Neutrophil (primary cell): ENCODE results near the gene TEX29.

ENCODE experiments used
- H3K27ac ChIP-seq: fragments of 200-600 bp; sonication (generic); 2 replicates; pipeline ENCODE4 v1.5.1; 2016; ENCODE audit warnings: mild to moderate bottlenecking, moderate library complexity
- H3K27me3 ChIP-seq: fragments of 200-600 bp; sonication (generic); 2 replicates; pipeline ENCODE4 v1.6.0; 2016; ENCODE audit warnings: mild to moderate bottlenecking
- H3K36me3 ChIP-seq: fragments of 200-600 bp; sonication (generic); 2 replicates; pipeline ENCODE4 v1.5.1; 2017
- H3K4me1 ChIP-seq, 2 experiments: fragments of 200-600 bp in 1 of 2; sonication (generic) in 1 of 2; 1 replicate in 1 of 2; 2 replicates in 1 of 2; pipeline versions ENCODE4 v1.5.1 to v1.6.1; 2013 to 2016; ENCODE audit warnings: low read depth in 1 of 2, low read length in 1 of 2, mild to moderate bottlenecking in 1 of 2, moderate library complexity in 1 of 2; ENCODE audit not compliant: control insufficient read depth in 1 of 2, insufficient read depth in 1 of 2
- H3K4me3 ChIP-seq, 2 experiments: fragments of 200-600 bp in 1 of 2; sonication (generic) in 1 of 2; 1 replicate in 1 of 2; 2 replicates in 1 of 2; pipeline ENCODE4 v1.5.1; 2013 to 2016; ENCODE audit warnings: low read depth in 1 of 2, low read length in 1 of 2, mild to moderate bottlenecking in 1 of 2, moderate library complexity in 1 of 2
- H3K9me3 ChIP-seq: fragments of 200-600 bp; sonication (generic); 2 replicates; pipeline ENCODE4 v1.5.1; 2016
- CTCF ChIP-seq: fragments of 200-600 bp; sonication (generic); IDR thresholded peaks from 2 replicates; pipeline ENCODE4 v1.5.1; 2016; ENCODE audit warnings: antibody characterized with exemption

The TEX29 gene

GRCh38 chr13:111345682-111346081 lies 25.2 kb downstream of the TEX29 start:
- H3K4me3 ChIP-seq = no peak overlapping the region
- H3K4me1 ChIP-seq = no peaks in the 10 kb centered on the region
- H3K36me3 ChIP-seq = no peaks in the 10 kb centered on the region
- H3K27me3 ChIP-seq = no peaks in the 10 kb centered on the region
- no peak for TF ChIP-seq CTCF
- H3K9me3 ChIP-seq = no peaks in the 10 kb centered on the region
- H3K27ac ChIP-seq = no peak overlapping the region

GRCh38 chr13:111346101-111346680 lies 25.7 kb downstream of the TEX29 start:
- no peak for TF ChIP-seq CTCF
- Histone ChIP-seq H3K9me3 (no peaks in the 10 kb centered on the region), H3K27ac (no peak overlapping the region), H3K4me3 (no peak overlapping the region), H3K36me3 (no peaks in the 10 kb centered on the region), H3K27me3 (no peaks in the 10 kb centered on the region), H3K4me1 (no peaks in the 10 kb centered on the region)

- Histone ChIP-seq H3K36me3 (no peaks in the 10 kb centered on the region), H3K27me3 (no peaks in the 10 kb centered on the region), H3K9me3 (no peaks in the 10 kb centered on the region), H3K4me3 (no peak overlapping the region), H3K27ac (no peak overlapping the region), H3K4me1 (no peaks in the 10 kb centered on the region)
- TF ChIP-seq CTCF = no peak
These were observed 27.0 kb downstream of the TEX29 start for GRCh38 chr13:111347438-111347837.

- no peak overlapping the region for H3K27ac ChIP-seq
- no peaks in the 10 kb centered on the region for H3K4me1 ChIP-seq
- no peaks in the 10 kb centered on the region for H3K36me3 ChIP-seq
- no peak for TF ChIP-seq CTCF
- no peak overlapping the region for H3K4me3 ChIP-seq
- H3K9me3 ChIP-seq = no peaks in the 10 kb centered on the region
- no peaks in the 10 kb centered on the region for H3K27me3 ChIP-seq
These were observed 33.1 kb downstream of the TEX29 start for GRCh38 chr13:111353508-111353907.

GRCh38 chr13:111354789-111355188 lies 34.3 kb downstream of the TEX29 start:
- Histone ChIP-seq H3K27ac (no peak overlapping the region), H3K4me1 (no peaks in the 10 kb centered on the region), H3K9me3 (no peaks in the 10 kb centered on the region), H3K36me3 (no peaks in the 10 kb centered on the region), H3K4me3 (no peak overlapping the region), H3K27me3 (no peaks in the 10 kb centered on the region)
- TF ChIP-seq CTCF = no peak

GRCh38 chr13:111356795-111357194 lies 36.4 kb downstream of the TEX29 start:
- H3K9me3 ChIP-seq = no peaks in the 10 kb centered on the region
- H3K27ac ChIP-seq = no peak overlapping the region
- no peak overlapping the region for H3K4me3 ChIP-seq
- H3K27me3 ChIP-seq = no peaks in the 10 kb centered on the region
- no peak for TF ChIP-seq CTCF
- H3K36me3 ChIP-seq = no peaks in the 10 kb centered on the region
- no peaks in the 10 kb centered on the region for H3K4me1 ChIP-seq
